Choroid plexus epithelial cell (primary cell): Measurements from ENCODE around the gene RMC1.
A peak's percentile ranks its signal among the peaks of the same experiment; 100 is the strongest.

ENCODE experiments used
- DNase-seq: peaks from one replicate; pipeline ENCODE4 v3.0.0-alpha.2; 2010; ENCODE audit warnings: low read depth
- H3K4me3 ChIP-seq: 2 replicates; pipeline ENCODE4 v1.5.1; 2011; ENCODE audit warnings: low read depth, mild to moderate bottlenecking, control low read depth, low read length, moderate library complexity
- TF ChIP-seq, protein P1 (sequence below): conservative IDR thresholded peaks from 2 replicates; pipeline ENCODE4 v1.5.1; 2011; ENCODE audit warnings: low read depth, mild to moderate bottlenecking, control low read depth, inconsistent platforms, low read length, moderate library complexity

The RMC1 gene

GRCh38 chr18:23524213-23524707, 20.9 kb downstream of the RMC1 start:
- TF ChIP-seq, protein P1, sequence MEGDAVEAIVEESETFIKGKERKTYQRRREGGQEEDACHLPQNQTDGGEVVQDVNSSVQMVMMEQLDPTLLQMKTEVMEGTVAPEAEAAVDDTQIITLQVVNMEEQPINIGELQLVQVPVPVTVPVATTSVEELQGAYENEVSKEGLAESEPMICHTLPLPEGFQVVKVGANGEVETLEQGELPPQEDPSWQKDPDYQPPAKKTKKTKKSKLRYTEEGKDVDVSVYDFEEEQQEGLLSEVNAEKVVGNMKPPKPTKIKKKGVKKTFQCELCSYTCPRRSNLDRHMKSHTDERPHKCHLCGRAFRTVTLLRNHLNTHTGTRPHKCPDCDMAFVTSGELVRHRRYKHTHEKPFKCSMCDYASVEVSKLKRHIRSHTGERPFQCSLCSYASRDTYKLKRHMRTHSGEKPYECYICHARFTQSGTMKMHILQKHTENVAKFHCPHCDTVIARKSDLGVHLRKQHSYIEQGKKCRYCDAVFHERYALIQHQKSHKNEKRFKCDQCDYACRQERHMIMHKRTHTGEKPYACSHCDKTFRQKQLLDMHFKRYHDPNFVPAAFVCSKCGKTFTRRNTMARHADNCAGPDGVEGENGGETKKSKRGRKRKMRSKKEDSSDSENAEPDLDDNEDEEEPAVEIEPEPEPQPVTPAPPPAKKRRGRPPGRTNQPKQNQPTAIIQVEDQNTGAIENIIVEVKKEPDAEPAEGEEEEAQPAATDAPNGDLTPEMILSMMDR, result no peak
- H3K4me3 ChIP-seq, result no peak overlapping the region
- DNase-seq, result no peak

GRCh38 chr18:23526501-23527063, 23.3 kb downstream of the RMC1 start:
- no peak overlapping the region for H3K4me3 ChIP-seq
- no peak for DNase-seq
- TF ChIP-seq, protein P1, result no peak

GRCh38 chr18:23528580-23529472, 25.5 kb downstream of the RMC1 start:
- no peak overlapping the region for H3K4me3 ChIP-seq
- DNase-seq, result no peak
- TF ChIP-seq, protein P1, result no peak

- TF ChIP-seq, protein P1, result no peak
- no peak overlapping the region for H3K4me3 ChIP-seq
- peak; percentile 63 for DNase-seq
Measured at GRCh38 chr18:23529604-23530003, 26.3 kb downstream of the RMC1 start.

DNA sequence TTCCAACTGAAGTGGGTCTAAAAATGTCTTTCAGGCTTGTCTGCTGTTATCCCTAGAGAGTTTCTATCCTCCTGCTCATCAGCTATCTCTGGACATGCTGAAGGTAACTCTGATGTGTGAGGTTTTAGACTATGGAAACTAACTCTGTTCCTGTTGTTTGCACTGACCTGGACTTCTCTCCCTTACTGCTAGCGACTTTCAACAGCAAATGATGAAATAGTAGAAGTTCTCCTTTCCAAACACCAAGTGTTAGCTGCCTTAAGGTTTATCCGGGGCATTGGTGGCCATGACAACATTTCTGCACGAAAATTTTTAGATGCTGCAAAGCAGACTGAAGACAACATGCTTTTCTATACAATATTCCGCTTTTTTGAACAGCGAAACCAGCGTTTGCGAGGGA, 26.9 kb downstream of the RMC1 start:
- DNase-seq, result no peak
- TF ChIP-seq, protein P1, result no peak
- H3K4me3 ChIP-seq, result no peak overlapping the region

DNA sequence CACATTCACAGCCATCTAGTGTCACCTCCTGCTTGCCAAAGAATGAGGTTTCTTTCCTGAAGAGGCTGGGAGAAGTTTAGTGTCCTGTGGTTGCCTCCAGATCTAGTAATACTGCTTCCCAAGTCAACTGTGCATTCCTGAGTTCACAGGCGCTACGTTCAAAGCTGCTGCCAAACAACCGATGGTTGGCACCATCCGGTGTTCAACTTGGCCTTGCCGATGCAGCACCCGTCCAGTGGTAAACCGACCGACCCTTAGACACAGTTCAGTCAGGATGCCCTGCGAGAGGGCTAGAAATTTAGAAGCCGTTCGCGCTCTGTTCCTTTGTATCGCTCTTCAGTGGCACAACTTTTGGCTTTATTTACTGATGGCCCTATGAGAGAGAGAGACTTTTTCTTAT, 28.6 kb downstream of the RMC1 start:
- DNase-seq, result no peak
- H3K4me3 ChIP-seq, result no peak overlapping the region
- TF ChIP-seq, protein P1, result no peak
